GM12801 (cell line): ENCODE measurements around the gene YBX3.

Experiments
- CTCF ChIP-seq: IDR thresholded peaks from one replicate; pipeline ENCODE4 v1.5.1; 2011; ENCODE audit warnings: control low read depth; ENCODE audit not compliant: insufficient read length; ENCODE audit errors: extremely low read depth

The YBX3 gene

GRCh38 chr12:10668526-10668925 lies 54.6 kb downstream of the YBX3 start:
- no peak for TF ChIP-seq CTCF

GRCh38 chr12:10667581-10667980 lies 55.5 kb downstream of the YBX3 start:
- TF ChIP-seq CTCF = no peak

- no peak for TF ChIP-seq CTCF
Observed at GRCh38 chr12:10664499-10664898, 58.6 kb downstream of the YBX3 start.

GRCh38 chr12:10663869-10664268 lies 59.3 kb downstream of the YBX3 start:
- no peak for TF ChIP-seq CTCF

GRCh38 chr12:10661338-10661737 lies 61.8 kb downstream of the YBX3 start:
- no peak for TF ChIP-seq CTCF

GRCh38 chr12:10654003-10654402 lies 69.1 kb downstream of the YBX3 start:
- TF ChIP-seq CTCF = no peak

- TF ChIP-seq CTCF = no peak
Observed at GRCh38 chr12:10652192-10652591, 70.9 kb downstream of the YBX3 start.
